Vagina (tissue), 2 donors: ENCODE measurements around the gene SUMF2. TPM values are rescaled to one million over a fixed set of nuclear protein-coding genes. Genes with fewer than 3 reads are reported as not detected.
"Not testable (repeated sequence)": the region's sequence is repeated elsewhere in the genome, so short reads cannot be mapped to it uniquely, and the experiment has no call there.

Source experiments
- DNase-seq, 2 donors: peaks; one replicate each; pipeline ENCODE4 v3.0.0-alpha.2; 2017; ENCODE audit errors: extremely low spot score in 2 of 2
- H3K27ac ChIP-seq: fragments of 200-600 bp; sonication (generic); one replicate; pipeline ENCODE4 v1.5.1; 2019
- H3K27me3 ChIP-seq: fragments of 200-600 bp; sonication (generic); one replicate; pipeline ENCODE4 v1.5.1; 2019
- H3K36me3 ChIP-seq, 2 donors: fragments of 200-600 bp; sonication (generic); one replicate each; pipeline ENCODE4 v1.5.1; 2017 to 2019
- H3K4me1 ChIP-seq: fragments of 200-600 bp; sonication (generic); one replicate; pipeline ENCODE4 v1.5.1; 2019
- H3K4me3 ChIP-seq, 2 donors: fragments of 200-600 bp; sonication (generic); 1 replicate in 1 of 2; 2 replicates in 1 of 2; pipeline ENCODE4 v1.5.1; 2016 to 2019
- H3K9me3 ChIP-seq: fragments of 200-600 bp; sonication (generic); one replicate; pipeline ENCODE4 v1.5.1; 2019
- CTCF ChIP-seq, 3 experiments: fragments of 450-650 bp in 2 of 3; fragments of 200-600 bp in 1 of 3; sonication (generic) in 1 of 3; IDR thresholded peaks; one replicate each; pipeline ENCODE4 v1.5.1; 2017 to 2019; ENCODE audit warnings: antibody characterized with exemption in 3 of 3, mild to moderate bottlenecking in 2 of 3, moderate library complexity in 2 of 3
- POLR2A ChIP-seq, 2 donors: fragments of 450-650 bp; IDR thresholded peaks; one replicate each; pipeline ENCODE4 v1.6.1; 2017; ENCODE audit warnings: antibody characterized with exemption in 2 of 2, mild to moderate bottlenecking in 2 of 2, moderate library complexity in 2 of 2
- POLR2AphosphoS5 ChIP-seq, 2 donors: sonication (generic); formaldehyde crosslinking; IDR thresholded peaks; one replicate each; pipeline ENCODE4 v1.9.0; 2017; ENCODE audit warnings: antibody characterized with exemption in 2 of 2, mild to moderate bottlenecking in 2 of 2, low read depth in 1 of 2; ENCODE audit not compliant: insufficient read depth in 1 of 2
- intact Hi-C: fragments of 100-400 bp; cut with DNase I; formaldehyde crosslinking; loops from one replicate; pipeline ENCODE4 v1.15.1; 2023
- total RNA-seq: library from RNA; depleted of rRNA; stranded (reverse); fragments of >200 nt; gene quantifications from one replicate; pipeline ENCODE4 v1.2.3, GENCODE V29; 2016

The SUMF2 gene
- 88.4 TPM for total RNA-seq

GRCh38 chr7:56063882-56064625, at the start of gene SUMF2:
SUMF2 (plus strand) TSS chr7:56064286; CDS start chr7:56064312, 26 bp downstream.
- intact Hi-C loops = no loop called here
- peak in 1 of 2 donors; percentile 92 for DNase-seq

GRCh38 chr7:56017015-56017414, 47.1 kb upstream of the SUMF2 start:
- H3K27ac ChIP-seq, H3K4me3 ChIP-seq, H3K9me3 ChIP-seq, DNase-seq, H3K27me3 ChIP-seq, H3K4me1 ChIP-seq: not testable (repeated sequence)
- peaks cover 0 to 16% of the 10 kb centered on the region in 2 donors for H3K36me3 ChIP-seq
- intact Hi-C loops = loop anchor here (10.0 kb wide), 1 partner anchor 58 kb away; no protein-coding TSS in a partner anchor

More at GRCh38 chr7:56063882-56064625, at the start of gene SUMF2:
- H3K27ac ChIP-seq = peak within 1 kb of the TSS; percentile 93
- TF ChIP-seq POLR2AphosphoS5 (IDR thresholded peaks at IDR 0.05; ENCODE audit: insufficient read depth in 1 of 2, low read depth in 1 of 2) = peak; percentile 94 to 97
- peak in 1 of 3 experiments; percentile 17 for TF ChIP-seq CTCF (IDR thresholded peaks at IDR 0.05)
- peak in 1 of 2 donors; percentile 93 for TF ChIP-seq POLR2A (IDR thresholded peaks at IDR 0.05)
- H3K4me3 ChIP-seq = peak within 1 kb of the TSS; percentile 91 to 93
- H3K9me3 ChIP-seq = no peaks in the 10 kb centered on the region
- H3K4me1 ChIP-seq = peaks cover 6% of the 10 kb centered on the region
- H3K36me3 ChIP-seq = peaks cover 0 to 35% of the 10 kb centered on the region in 2 donors
- H3K27me3 ChIP-seq = no peaks in the 10 kb centered on the region

GRCh38 chr7:56019501-56019900, 44.6 kb upstream of the SUMF2 start:
- TF ChIP-seq CTCF (IDR thresholded peaks at IDR 0.05) (no peak), POLR2AphosphoS5 (IDR thresholded peaks at IDR 0.05; ENCODE audit: insufficient read depth in 1 of 2, low read depth in 1 of 2) (no peak), POLR2A (IDR thresholded peaks at IDR 0.05) (no peak)
- Histone ChIP-seq H3K27ac (no peak overlapping the region), H3K4me1 (no peaks in the 10 kb centered on the region), H3K9me3 (no peaks in the 10 kb centered on the region), H3K36me3 (peaks cover 0 to 9% of the 10 kb centered on the region in 2 donors), H3K27me3 (no peaks in the 10 kb centered on the region), H3K4me3 (no peak overlapping the region)
- intact Hi-C loops = loop anchor here (10.0 kb wide), 1 partner anchor 55 kb away; no protein-coding TSS in a partner anchor
- DNase-seq = no peak

GRCh38 chr7:56023500-56023899, 40.6 kb upstream of the SUMF2 start:
- Histone ChIP-seq H3K4me3 (no peak overlapping the region), H3K4me1 (no peaks in the 10 kb centered on the region), H3K9me3 (no peaks in the 10 kb centered on the region), H3K27ac (no peak overlapping the region), H3K36me3 (peaks cover 0 to 9% of the 10 kb centered on the region in 2 donors), H3K27me3 (no peaks in the 10 kb centered on the region)
- no peak for TF ChIP-seq POLR2A (IDR thresholded peaks at IDR 0.05)
- TF ChIP-seq CTCF (IDR thresholded peaks at IDR 0.05) = no peak
- no peak for TF ChIP-seq POLR2AphosphoS5 (IDR thresholded peaks at IDR 0.05; ENCODE audit: insufficient read depth in 1 of 2, low read depth in 1 of 2)
- no peak for DNase-seq
- intact Hi-C loops = no loop called here

- no peaks in the 10 kb centered on the region for H3K36me3 ChIP-seq
- H3K4me1 ChIP-seq = no peaks in the 10 kb centered on the region
- TF ChIP-seq POLR2A (IDR thresholded peaks at IDR 0.05) (no peak), CTCF (IDR thresholded peaks at IDR 0.05) (no peak), POLR2AphosphoS5 (IDR thresholded peaks at IDR 0.05; ENCODE audit: insufficient read depth in 1 of 2, low read depth in 1 of 2) (no peak)
Observed at GRCh38 chr7:56026538-56026937, 37.5 kb upstream of the SUMF2 start.

More at GRCh38 chr7:56026538-56026937, 37.5 kb upstream of the SUMF2 start:
- intact Hi-C loops = no loop called here
- no peaks in the 10 kb centered on the region for H3K27me3 ChIP-seq
- DNase-seq = no peak
- H3K9me3 ChIP-seq = no peaks in the 10 kb centered on the region
- H3K27ac ChIP-seq = no peak overlapping the region
- H3K4me3 ChIP-seq = no peak overlapping the region
